Measurements from ENCODE around the gene KIAA0825. TPM values are rescaled to one million over a fixed set of nuclear protein-coding genes. Genes with fewer than 3 reads are reported as not detected.

Gene KIAA0825
- total RNA-seq, 1 experiment from 2014 or later = 3.3 TPM

GRCh38 chr5:94505327-94506068 lies 112.9 kb downstream of the KIAA0825 start:
- peak; percentile 58 for DNase-seq (ENCODE audit: low read depth)

GRCh38 chr5:94503677-94504076 lies 114.7 kb downstream of the KIAA0825 start:
- DNase-seq (ENCODE audit: low read depth) = peak; percentile 59

GRCh38 chr5:94501365-94501764 lies 117.0 kb downstream of the KIAA0825 start:
- no peak for DNase-seq (ENCODE audit: low read depth)

- DNase-seq (ENCODE audit: low read depth) = no peak
Measured at GRCh38 chr5:94499806-94500205, 118.6 kb downstream of the KIAA0825 start.

GRCh38 chr5:94498199-94498598 lies 120.2 kb downstream of the KIAA0825 start:
- DNase-seq (ENCODE audit: low read depth) = no peak

- DNase-seq (ENCODE audit: low read depth) = no peak
Measured at GRCh38 chr5:94485067-94485466, 133.3 kb downstream of the KIAA0825 start.

- DNase-seq (ENCODE audit: low read depth) = no peak
Measured at GRCh38 chr5:94481059-94481458, 137.3 kb downstream of the KIAA0825 start.

- DNase-seq (ENCODE audit: low read depth) = no peak
Measured at GRCh38 chr5:94480486-94480885, 137.9 kb downstream of the KIAA0825 start.

GRCh38 chr5:94473936-94474335 lies 144.5 kb downstream of the KIAA0825 start:
- DNase-seq (ENCODE audit: low read depth) = no peak

GRCh38 chr5:94471521-94471920 lies 146.9 kb downstream of the KIAA0825 start:
- DNase-seq (ENCODE audit: low read depth) = peak; percentile 7

- DNase-seq (ENCODE audit: low read depth) = no peak
Measured at GRCh38 chr5:94470802-94471201, 147.6 kb downstream of the KIAA0825 start.

GRCh38 chr5:94469894-94470329 lies 148.5 kb downstream of the KIAA0825 start:
- peak; percentile 24 for DNase-seq (ENCODE audit: low read depth)

GRCh38 chr5:94467954-94468930 lies 150.2 kb downstream of the KIAA0825 start:
- DNase-seq (ENCODE audit: low read depth) = no peak

- DNase-seq (ENCODE audit: low read depth) = no peak
Measured at GRCh38 chr5:94467346-94467953, 151.0 kb downstream of the KIAA0825 start.

GRCh38 chr5:94463739-94464138 lies 154.7 kb downstream of the KIAA0825 start:
- no peak for DNase-seq (ENCODE audit: low read depth)

- no peak for DNase-seq (ENCODE audit: low read depth)
Measured at GRCh38 chr5:94461131-94461530, 157.3 kb downstream of the KIAA0825 start.

- DNase-seq (ENCODE audit: low read depth) = no peak
Measured at GRCh38 chr5:94459915-94460314, 158.5 kb downstream of the KIAA0825 start.

- DNase-seq (ENCODE audit: low read depth) = no peak
Measured at GRCh38 chr5:94457788-94458187, 160.6 kb downstream of the KIAA0825 start.

GRCh38 chr5:94445726-94446125 lies 172.7 kb downstream of the KIAA0825 start:
- DNase-seq (ENCODE audit: low read depth) = no peak

- peak; percentile 26 for DNase-seq (ENCODE audit: low read depth)
Measured at GRCh38 chr5:94442991-94443390, 175.4 kb downstream of the KIAA0825 start.

GRCh38 chr5:94442076-94442475 lies 176.3 kb downstream of the KIAA0825 start:
- DNase-seq (ENCODE audit: low read depth) = no peak

GRCh38 chr5:94440015-94440414 lies 178.4 kb downstream of the KIAA0825 start:
- no peak for DNase-seq (ENCODE audit: low read depth)
